ENCODE results near the gene ENPP6.
"Not testable (repeated sequence)": the region's sequence is repeated elsewhere in the genome, so short reads cannot be mapped to it uniquely, and the experiment has no call there.

Gene ENPP6

GRCh38 chr4:184150102-184150839 lies 67.4 kb downstream of the ENPP6 start:
- in situ Hi-C loops (cut with HindIII; ENCODE audit: low sequenced_read_pairs): no loop called here

GRCh38 chr4:184148738-184149637 lies 68.7 kb downstream of the ENPP6 start:
- in situ Hi-C loops (cut with HindIII; ENCODE audit: low sequenced_read_pairs): no loop called here

- in situ Hi-C loops (cut with HindIII; ENCODE audit: low sequenced_read_pairs): no loop called here
Observed at GRCh38 chr4:184147858-184148737, 69.6 kb downstream of the ENPP6 start.

GRCh38 chr4:184146951-184147350 lies 70.7 kb downstream of the ENPP6 start:
- in situ Hi-C loops (cut with HindIII; ENCODE audit: low sequenced_read_pairs): no loop called here

GRCh38 chr4:184145596-184145995 lies 72.1 kb downstream of the ENPP6 start:
- in situ Hi-C loops (cut with HindIII; ENCODE audit: low sequenced_read_pairs): no loop called here

GRCh38 chr4:184143770-184144564 lies 73.7 kb downstream of the ENPP6 start:
- in situ Hi-C loops (cut with HindIII; ENCODE audit: low sequenced_read_pairs): no loop called here

- in situ Hi-C loops (cut with HindIII; ENCODE audit: low sequenced_read_pairs): no loop called here
Observed at GRCh38 chr4:184142121-184143000, 75.3 kb downstream of the ENPP6 start.

- in situ Hi-C loops (cut with HindIII; ENCODE audit: low sequenced_read_pairs): not testable (repeated sequence)
Observed at GRCh38 chr4:184140901-184141300, 76.8 kb downstream of the ENPP6 start.

- in situ Hi-C loops (cut with HindIII; ENCODE audit: low sequenced_read_pairs): no loop called here
Observed at GRCh38 chr4:184136525-184136924, 81.1 kb downstream of the ENPP6 start.

- in situ Hi-C loops (cut with HindIII; ENCODE audit: low sequenced_read_pairs): no loop called here
Observed at GRCh38 chr4:184126800-184127199, 90.9 kb downstream of the ENPP6 start.

GRCh38 chr4:184122631-184123408 lies 94.9 kb downstream of the ENPP6 start:
- in situ Hi-C loops (cut with HindIII; ENCODE audit: low sequenced_read_pairs): no loop called here

GRCh38 chr4:184120549-184121127 lies 97.0 kb downstream of the ENPP6 start:
- in situ Hi-C loops (cut with HindIII; ENCODE audit: low sequenced_read_pairs): no loop called here

GRCh38 chr4:184117662-184118199 lies 99.9 kb downstream of the ENPP6 start:
- in situ Hi-C loops (cut with HindIII; ENCODE audit: low sequenced_read_pairs): no loop called here

- in situ Hi-C loops (cut with HindIII; ENCODE audit: low sequenced_read_pairs): no loop called here
Observed at GRCh38 chr4:184115399-184115798, 102.3 kb downstream of the ENPP6 start.

- in situ Hi-C loops (cut with HindIII; ENCODE audit: low sequenced_read_pairs): no loop called here
Observed at GRCh38 chr4:184114431-184114830, 103.2 kb downstream of the ENPP6 start.

GRCh38 chr4:184112006-184112550 lies 105.6 kb downstream of the ENPP6 start:
- in situ Hi-C loops (cut with HindIII; ENCODE audit: low sequenced_read_pairs): no loop called here

GRCh38 chr4:184111233-184111832 lies 106.3 kb downstream of the ENPP6 start:
- in situ Hi-C loops (cut with HindIII; ENCODE audit: low sequenced_read_pairs): no loop called here

Data from DLD1 (cell line).